H1 (cell line): Measurements from ENCODE around the gene TSPAN32. TPM values are rescaled to one million over a fixed set of nuclear protein-coding genes. Genes with fewer than 3 reads are reported as not detected.

ENCODE experiments used
- CTCF ChIA-PET: fragments of 300-600 bp; sonication (Branson Sonifier 250); formaldehyde crosslinking; loops from one replicate; lab custom pipeline; 2021; ENCODE audit not compliant: partially characterized antibody; lab: Charles Lee
- POLR2A ChIA-PET: fragments of 300-600 bp; sonication (Branson Sonifier 250); formaldehyde crosslinking; loops from one replicate; lab custom pipeline; 2021; ENCODE audit warnings: inconsistent platforms; ENCODE audit not compliant: partially characterized antibody; lab: Charles Lee
- DNase-seq, 2 experiments: peaks; one replicate each; pipeline versions ENCODE4 v3.0.0 to v3.0.0-alpha.2; 2010 to 2022; ENCODE audit warnings: low spot score in 2 of 2, low read depth in 1 of 2, mixed read lengths in 1 of 2
- FAIRE-seq: peaks from 2 replicates; lab custom pipeline; 2011; peaks lifted over from hg19 to GRCh38; lab: Jason Lieb, UNC
- H2AFZ ChIP-seq: 2 replicates; pipeline ENCODE4 v1.8.1; 2012; ENCODE audit warnings: low read length, inconsistent platforms
- H2AK5ac ChIP-seq: 2 replicates; pipeline ENCODE4 v1.6.1; 2013; ENCODE audit warnings: low read depth, low read length
- H2BK120ac ChIP-seq: replicated peaks from 2 replicates; pipeline ENCODE3; 2013; ENCODE audit warnings: low read depth, low read length, inconsistent platforms
- H2BK12ac ChIP-seq: 2 replicates; pipeline ENCODE4 v1.6.1; 2013; ENCODE audit warnings: low read depth, low read length
- H2BK15ac ChIP-seq: 2 replicates; pipeline ENCODE4 v1.6.1; 2013; ENCODE audit warnings: low read length
- H2BK20ac ChIP-seq: 2 replicates; pipeline ENCODE4 v1.6.1; 2013; ENCODE audit warnings: low read length
- H2BK5ac ChIP-seq: 2 replicates; pipeline ENCODE4 v1.6.1; 2013; ENCODE audit warnings: low read depth, low read length
- H3K14ac ChIP-seq: 2 replicates; pipeline ENCODE4 v1.6.1; 2013; ENCODE audit warnings: inconsistent platforms; ENCODE audit not compliant: insufficient read length
- H3K18ac ChIP-seq: 2 replicates; pipeline ENCODE4 v1.6.1; 2013; ENCODE audit warnings: low read length; ENCODE audit errors: extremely low read depth
- H3K23ac ChIP-seq: 2 replicates; pipeline ENCODE4 v1.6.1; 2013; ENCODE audit warnings: inconsistent platforms; ENCODE audit not compliant: insufficient read length
- H3K23me2 ChIP-seq: 2 replicates; pipeline ENCODE4 v1.6.1; 2013; ENCODE audit warnings: low read depth, low read length
- H3K27ac ChIP-seq: 2 replicates; pipeline ENCODE4 v1.6.1; 2011; ENCODE audit warnings: low read depth, low read length, inconsistent platforms
- H3K27me3 ChIP-seq, 4 experiments: replicated peaks in 1 of 4; 1 replicate in 1 of 4; 2 replicates in 3 of 4; pipeline versions ENCODE4 v1.6.1 to v1.8.1; 2011 to 2013; ENCODE audit warnings: low read length in 3 of 4, mild to moderate bottlenecking in 3 of 4, inconsistent platforms in 2 of 4, mixed read lengths in 2 of 4, moderate library complexity in 1 of 4; ENCODE audit not compliant: control insufficient read depth in 3 of 4, insufficient read depth in 3 of 4; ENCODE audit errors: extremely low read depth in 1 of 4
- H3K36me3 ChIP-seq, 4 experiments: 2 replicates each; pipeline versions ENCODE4 v1.6.1 to v1.8.1; 2011 to 2013; ENCODE audit warnings: mild to moderate bottlenecking in 4 of 4, low read length in 3 of 4, moderate library complexity in 2 of 4, control low read depth in 1 of 4, inconsistent platforms in 1 of 4; ENCODE audit not compliant: insufficient read depth in 4 of 4, control insufficient read depth in 2 of 4
- H3K4ac ChIP-seq: replicated peaks from 2 replicates; pipeline ENCODE3; 2013; ENCODE audit warnings: low read length, low read depth, mixed read lengths, inconsistent platforms; ENCODE audit not compliant: insufficient read length
- H3K4me1 ChIP-seq, 4 experiments: replicated peaks in 1 of 4; 1 replicate in 1 of 4; 2 replicates in 3 of 4; pipeline versions ENCODE4 v1.6.1 to v1.8.1; 2011 to 2013; ENCODE audit warnings: low read length in 3 of 4, inconsistent platforms in 2 of 4, mixed read lengths in 1 of 4; ENCODE audit not compliant: insufficient read depth in 4 of 4, control insufficient read depth in 3 of 4
- H3K4me2 ChIP-seq, 2 experiments: 2 replicates each; pipeline versions ENCODE4 v1.6.1 to v1.8.1; 2011 to 2013; ENCODE audit warnings: low read depth in 2 of 2, low read length in 2 of 2, control low read depth in 1 of 2, inconsistent platforms in 1 of 2, mild to moderate bottlenecking in 1 of 2; ENCODE audit not compliant: insufficient read depth in 1 of 2
- H3K4me3 ChIP-seq, 4 experiments: fragments of 200-600, 300-600 bp in 1 of 4; sonication (generic), shearing (Covaris generic), sonication (Bioruptor Twin) in 1 of 4; 2 replicates each; pipeline versions ENCODE4 v1.5.1 to v1.8.1; 2011 to 2016; ENCODE audit warnings: low read length in 4 of 4, low read depth in 3 of 4, control low read depth in 2 of 4, inconsistent platforms in 2 of 4, mild to moderate bottlenecking in 2 of 4, mixed read lengths in 1 of 4, moderate library complexity in 1 of 4; ENCODE audit not compliant: insufficient read depth in 2 of 4; ENCODE audit errors: extremely low read depth in 1 of 4
- H3K56ac ChIP-seq: replicated peaks from 2 replicates; pipeline ENCODE3; 2013; ENCODE audit warnings: low read depth, mild to moderate bottlenecking, mixed read lengths, low read length, inconsistent platforms; ENCODE audit not compliant: insufficient read length
- H3K79me1 ChIP-seq: 2 replicates; pipeline ENCODE4 v1.6.1; 2013; ENCODE audit warnings: low read depth, low read length, control low read depth
- H3K79me2 ChIP-seq, 2 experiments: 2 replicates each; pipeline versions ENCODE4 v1.6.1 to v1.8.1; 2012 to 2013; ENCODE audit warnings: low read length in 2 of 2, mild to moderate bottlenecking in 2 of 2, inconsistent platforms in 1 of 2; ENCODE audit not compliant: insufficient read depth in 2 of 2, control insufficient read depth in 1 of 2
- H3K9ac ChIP-seq, 4 experiments: replicated peaks in 1 of 4; 1 replicate in 1 of 4; 2 replicates in 3 of 4; pipeline versions ENCODE4 v1.6.1 to v1.8.1; 2011 to 2013; ENCODE audit warnings: low read depth in 3 of 4, low read length in 3 of 4, control low read depth in 2 of 4, mild to moderate bottlenecking in 2 of 4, moderate library complexity in 2 of 4, inconsistent platforms in 1 of 4; ENCODE audit errors: extremely low read depth in 1 of 4
- H3K9me3 ChIP-seq, 2 experiments: 2 replicates each; pipeline versions ENCODE4 v1.6.1 to v1.8.1; 2012 to 2013; ENCODE audit warnings: mild to moderate bottlenecking in 2 of 2, moderate library complexity in 2 of 2, control low read depth in 1 of 2, inconsistent platforms in 1 of 2, low read depth in 1 of 2, low read length in 1 of 2, mixed read lengths in 1 of 2; ENCODE audit not compliant: insufficient read depth in 2 of 2
- H4K20me1 ChIP-seq, 2 experiments: replicated peaks in 1 of 2; 2 replicates each; pipeline versions ENCODE3 to v1.8.1; 2011 to 2013; ENCODE audit warnings: inconsistent platforms in 2 of 2, low read length in 2 of 2, mild to moderate bottlenecking in 1 of 2; ENCODE audit not compliant: insufficient read depth in 2 of 2, control insufficient read depth in 1 of 2
- H4K5ac ChIP-seq: 2 replicates; pipeline ENCODE4 v1.6.1; 2013; ENCODE audit warnings: low read length, low read depth, mixed read lengths, inconsistent platforms; ENCODE audit not compliant: insufficient read length
- H4K8ac ChIP-seq: 2 replicates; pipeline ENCODE4 v1.8.0; 2013; ENCODE audit warnings: mild to moderate bottlenecking, moderate library complexity, low read length, inconsistent platforms; ENCODE audit not compliant: insufficient read depth; ENCODE audit errors: extremely low read depth
- H4K91ac ChIP-seq: replicated peaks from 2 replicates; pipeline ENCODE3; 2013; ENCODE audit warnings: low read length, mixed read lengths, inconsistent platforms; ENCODE audit not compliant: insufficient read length
- BRCA1 ChIP-seq: IDR thresholded peaks from 2 replicates; pipeline ENCODE4 v1.6.1; 2012; ENCODE audit warnings: low read depth, low read length, improper control_type of control experiment
- CBX5 ChIP-seq: fragments of 300-800, 300-1000 bp; sonication (generic); IDR thresholded peaks from 2 replicates; pipeline ENCODE4 v1.7.1; 2016; ENCODE audit warnings: antibody characterized with exemption, low read length, low read depth
- GTF2F1 ChIP-seq: IDR thresholded peaks from 2 replicates; pipeline ENCODE4 v1.6.1; 2012; ENCODE audit warnings: low read depth, low read length, improper control_type of control experiment, borderline replicate concordance
- JUND ChIP-seq: IDR thresholded peaks from 2 replicates; pipeline ENCODE4 v1.6.1; 2011; ENCODE audit warnings: mild to moderate bottlenecking, improper control_type of control experiment, low read length
- KDM5A ChIP-seq: fragments of 200-600 bp; IDR thresholded peaks from 2 replicates; pipeline ENCODE4 v1.7.1; 2012; ENCODE audit warnings: mild to moderate bottlenecking, low read length, inconsistent platforms, mixed read lengths
- NANOG ChIP-seq: IDR thresholded peaks from 2 replicates; pipeline ENCODE4 v1.6.1; 2011; ENCODE audit warnings: low read length, low read depth, mild to moderate bottlenecking, inconsistent platforms; ENCODE audit not compliant: insufficient read depth, poor library complexity, severe bottlenecking
- POLR2A ChIP-seq, 2 experiments: IDR thresholded peaks; 1 replicate in 1 of 2; 2 replicates in 1 of 2; pipeline ENCODE4 v1.6.1; 2011; ENCODE audit warnings: low read depth in 2 of 2, low read length in 2 of 2, mild to moderate bottlenecking in 2 of 2; ENCODE audit errors: control extremely low read depth in 1 of 2
- SP1 ChIP-seq: IDR thresholded peaks from 2 replicates; pipeline ENCODE4 v1.6.1; 2011; ENCODE audit warnings: low read depth, low read length
- SRF ChIP-seq: IDR thresholded peaks from 2 replicates; pipeline ENCODE4 v1.6.1; 2011; ENCODE audit warnings: mild to moderate bottlenecking, low read depth, low read length, moderate library complexity
- WGBS, 2 experiments: shearing (Covaris generic) in 1 of 2; methylation state at CpG; one replicate each; pipeline versions ENCODE4 v1.1.6 to v1.1.7; 2013 to 2015; ENCODE audit warnings: low lambda C conversion rate in 2 of 2, mixed read lengths in 2 of 2, inconsistent platforms in 1 of 2, low coverage in 1 of 2, missing lambda C conversion rate in 1 of 2; ENCODE audit not compliant: insufficient replicate concordance in 2 of 2, insufficient coverage in 1 of 2, insufficient read length in 1 of 2; ENCODE audit errors: extremely low coverage in 1 of 2, missing lambda C conversion rate in 1 of 2; 5-methylcytosine and 5-hydroxymethylcytosine counted together
- polyA plus RNA-seq, 7 experiments: library from polyadenylated mRNA; depleted of rRNA in 3 of 7; stranded (reverse) in 5 of 7; unstranded in 2 of 7; fragments of >200 nt in 5 of 7; fragments of 200-250 nt in 2 of 7; gene quantifications; 1 replicate in 5 of 7; 2 replicates in 1 of 7; 4 replicates in 1 of 7; pipeline versions ENCODE4 v1.2.1 to v1.2.3, GENCODE V29; 2011 to 2013; ENCODE audit warnings: missing spikeins in 2 of 7, mixed read lengths in 2 of 7
- total RNA-seq: library from RNA; stranded (reverse); fragmentation: NEBNext Ultra II Directional; extraction: Animal tissue kit (Norgen Biotek cat#: 25700); gene quantifications from 2 replicates; pipeline ENCODE4 v1.2.1, GENCODE V29; 2021

TSPAN32 gene
- total and polyA plus RNA-seq, 2 of the 8 experiments (the other 6 are each of a cell fraction or from before 2014, with no cell fraction given) = not detected

DNA sequence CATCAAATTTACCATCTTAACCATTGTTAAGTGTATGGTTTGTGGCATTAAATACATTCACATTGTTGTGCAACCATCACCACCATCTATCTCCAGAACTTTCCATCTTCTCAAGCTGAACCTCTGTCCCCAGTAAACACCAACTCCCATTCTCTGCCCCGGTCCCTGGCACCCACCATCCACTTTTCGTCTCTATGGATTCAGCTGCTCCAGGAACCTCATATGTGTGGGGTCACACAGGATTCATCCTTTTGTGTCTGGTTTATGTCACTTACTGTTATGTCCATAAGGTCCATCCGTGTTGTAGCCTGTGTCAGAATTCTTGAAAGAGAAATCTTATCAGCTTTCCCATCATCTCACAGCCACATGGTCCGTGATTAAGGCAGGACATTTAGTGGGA lies 16.3 kb downstream of the TSPAN32 start:
- peaks cover 0 to 2% (median 0%) of the 10 kb centered on the region in 4 experiments; a peak in 1 of 7 replicates for H3K27me3 ChIP-seq
- H2BK12ac ChIP-seq = no peak overlapping the region
- H4K20me1 ChIP-seq = no peaks in the 10 kb centered on the region
- no peak overlapping the region for H3K4ac ChIP-seq
- no peak overlapping the region for H3K9ac ChIP-seq
- H3K23me2 ChIP-seq = no peaks in the 10 kb centered on the region
- H3K23ac ChIP-seq = no peak overlapping the region
- no peaks in the 10 kb centered on the region; a peak in 1 of 4 replicates for H3K9me3 ChIP-seq
- DNase-seq = no peak
- TF ChIP-seq SP1 (no peak), BRCA1 (no peak), KDM5A (no peak), CBX5 (no peak), SRF (no peak), NANOG (no peak), POLR2A (IDR thresholded peaks at IDR 0.05; ENCODE audit: control extremely low read depth in 1 of 2, low read depth in 2 of 2, low read length in 2 of 2) (no peak), JUND (no peak), GTF2F1 (no peak)
- H3K56ac ChIP-seq = no peak overlapping the region
- H2BK5ac ChIP-seq = no peak overlapping the region
- H2AFZ ChIP-seq = no peak overlapping the region
- H3K79me1 ChIP-seq = no peaks in the 10 kb centered on the region
- no peak for FAIRE-seq
- no peak overlapping the region for H3K4me2 ChIP-seq
- H2AK5ac ChIP-seq = no peak overlapping the region
- H2BK120ac ChIP-seq = no peak overlapping the region
- no peaks in the 10 kb centered on the region for H3K79me2 ChIP-seq
- H3K14ac ChIP-seq = no peak overlapping the region
- no peaks in the 10 kb centered on the region for H3K4me1 ChIP-seq
- no peak overlapping the region for H3K27ac ChIP-seq
- H4K8ac ChIP-seq = no peak overlapping the region
- no peak overlapping the region for H2BK20ac ChIP-seq
- H4K5ac ChIP-seq = no peak overlapping the region
- no peak overlapping the region for H3K18ac ChIP-seq
- no peak overlapping the region for H2BK15ac ChIP-seq
- no peak overlapping the region for H3K4me3 ChIP-seq
- 85% methylated on average over 4 of the region's 4 CpGs; no CpG with 5 or more reads in 1 of the 2 experiments for WGBS, 2 experiments
- H4K91ac ChIP-seq = no peak overlapping the region
- ChIA-PET POLR2A (interaction anchor here (0.6 to 1.1 kb wide), 2 partner anchors 60 to 175 kb away, joined by 3 read pairs; no protein-coding TSS in a partner anchor), CTCF (interaction anchor here (1.0 to 3.8 kb wide), 7 partner anchors 8 to 125 kb away, joined by 3 to 34 read pairs (median 8); no protein-coding TSS in a partner anchor)
- H3K36me3 ChIP-seq = no peaks in the 10 kb centered on the region
